Measurements from ENCODE around the gene TRPM4.

GRCh38 chr19:49111218-49111998, 46.2 kb upstream of the TRPM4 start:
- TF ChIP-seq CTCF (IDR thresholded peaks at IDR 0.05): no peak
- no peak for TF ChIP-seq POLR2A (IDR thresholded peaks at IDR 0.05)
- no peak for TF ChIP-seq POLR2AphosphoS5 (IDR thresholded peaks at IDR 0.05)
